Central memory CD8-positive, alpha-beta T cell (primary cell): ENCODE data around the gene SNX24.
A peak's percentile ranks its signal among the peaks of the same experiment; 100 is the strongest.

Experiments
- ATAC-seq: fragments of 150-1000 bp; cut with Tn5 transposase; replicated peaks from 2 replicates; pipeline ENCODE4 v1.10.0; 2022; ENCODE audit warnings: mild to moderate bottlenecking, moderate FRiP score, moderate number of reproducible peaks; ENCODE audit not compliant: poor library complexity, severe bottlenecking; ENCODE audit errors: extremely low read depth
- DNase-seq, 2 donors: peaks; one replicate each; pipeline ENCODE4 v3.0.0; 2021; ENCODE audit warnings: low spot score in 2 of 2
- H3K27ac Mint-ChIP-seq: one replicate; pipeline ENCODE4 v1.8.0; 2022; ENCODE audit warnings: low read depth, mild to moderate bottlenecking, moderate library complexity, mixed read lengths
- H3K27me3 Mint-ChIP-seq: one replicate; pipeline ENCODE4 v1.8.0; 2022; ENCODE audit warnings: mixed read lengths
- H3K36me3 Mint-ChIP-seq: one replicate; pipeline ENCODE4 v1.8.0; 2022; ENCODE audit warnings: mild to moderate bottlenecking, moderate library complexity, mixed read lengths; ENCODE audit not compliant: insufficient read depth
- H3K4me1 Mint-ChIP-seq: one replicate; pipeline ENCODE4 v1.8.0; 2022; ENCODE audit warnings: mixed read lengths
- H3K4me3 Mint-ChIP-seq: one replicate; pipeline ENCODE4 v1.8.0; 2022; ENCODE audit warnings: mild to moderate bottlenecking, moderate library complexity, mixed read lengths
- H3K9me3 Mint-ChIP-seq: one replicate; pipeline ENCODE4 v1.8.0; 2022; ENCODE audit warnings: mixed read lengths

The SNX24 gene

DNA sequence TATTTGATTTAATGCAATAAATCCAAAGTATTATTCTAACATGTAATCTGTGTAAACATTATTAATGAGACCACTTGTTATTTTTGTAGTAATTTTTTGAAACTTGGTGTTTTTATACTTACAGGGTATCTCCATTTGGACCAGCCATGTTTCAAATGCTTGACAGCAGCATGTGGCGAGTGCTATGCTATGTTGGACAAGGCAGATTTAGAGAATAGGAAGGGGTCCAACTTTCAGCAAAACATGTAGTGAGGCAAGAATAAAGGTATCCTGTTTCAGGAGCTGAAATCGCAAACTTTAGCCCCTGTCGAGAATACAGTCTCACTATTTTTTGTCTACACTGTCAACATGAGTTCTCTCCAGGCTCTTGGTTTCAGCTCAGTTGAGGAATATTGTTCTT lies 33.7 kb downstream of the SNX24 start:
- Mint-ChIP-seq H3K27me3 (no peaks in the 10 kb centered on the region), H3K9me3 (no peaks in the 10 kb centered on the region)

DNA sequence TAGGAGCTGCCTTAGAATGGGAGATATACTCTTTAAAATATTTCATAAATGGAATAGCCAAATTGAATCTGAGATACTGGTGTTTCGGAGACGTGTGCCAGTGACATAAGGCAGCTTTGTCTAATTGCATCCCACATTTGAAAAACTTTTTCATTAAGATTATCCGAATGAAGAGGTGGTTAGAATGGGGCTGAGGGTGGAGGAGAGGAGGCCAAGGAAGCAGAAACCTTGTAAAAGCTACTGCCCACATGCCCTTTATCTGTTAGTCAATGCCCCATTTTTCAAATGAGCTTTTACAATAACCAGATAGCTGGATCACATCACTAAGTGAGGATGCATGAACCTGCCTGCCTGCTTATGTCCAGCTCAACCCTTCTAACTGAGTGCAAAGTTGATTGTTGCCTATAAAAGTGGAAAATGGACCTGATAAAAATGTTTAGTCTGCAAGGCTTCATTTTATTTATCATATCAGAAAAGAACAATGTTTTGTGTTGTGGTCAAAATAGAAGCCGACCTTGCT lies 34.8 kb downstream of the SNX24 start:
- Mint-ChIP-seq H3K27me3 (no peaks in the 10 kb centered on the region), H3K36me3 (no peaks in the 10 kb centered on the region), H3K27ac (no peak overlapping the region), H3K9me3 (no peaks in the 10 kb centered on the region), H3K4me3 (no peak overlapping the region), H3K4me1 (peaks cover 14% of the 10 kb centered on the region)
- no peak for DNase-seq
- ATAC-seq = no peak

More for the DNA sequence above, 33.7 kb downstream of the SNX24 start:
- peaks cover 20% of the 10 kb centered on the region for H3K4me1 Mint-ChIP-seq
- H3K4me3 Mint-ChIP-seq = no peak overlapping the region
- H3K27ac Mint-ChIP-seq = no peak overlapping the region
- H3K36me3 Mint-ChIP-seq = no peaks in the 10 kb centered on the region
- DNase-seq = no peak
- no peak for ATAC-seq

DNA sequence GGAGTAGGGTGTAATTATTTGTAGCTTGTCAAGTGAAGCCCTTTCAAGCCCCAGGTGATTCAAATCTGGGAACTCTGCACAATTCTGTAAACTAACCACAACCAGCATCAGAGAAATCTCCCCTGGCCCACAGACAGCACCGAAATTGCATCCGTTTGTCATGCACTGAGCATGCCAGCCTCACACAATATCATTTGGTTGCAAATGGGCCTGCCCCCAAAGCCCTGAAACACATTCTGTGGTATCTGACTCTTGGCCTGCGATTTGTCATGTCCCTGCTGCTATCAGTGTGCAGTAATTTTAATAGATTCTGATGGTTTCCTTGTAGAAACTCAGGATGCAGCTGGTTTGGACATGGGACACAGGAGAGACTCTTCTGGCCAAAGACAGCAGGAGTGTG lies 35.3 kb downstream of the SNX24 start:
- H3K27ac Mint-ChIP-seq = no peak overlapping the region
- peaks cover 14% of the 10 kb centered on the region for H3K4me1 Mint-ChIP-seq
- DNase-seq = no peak
- no peaks in the 10 kb centered on the region for H3K36me3 Mint-ChIP-seq
- no peak for ATAC-seq
- no peaks in the 10 kb centered on the region for H3K27me3 Mint-ChIP-seq
- no peaks in the 10 kb centered on the region for H3K9me3 Mint-ChIP-seq
- no peak overlapping the region for H3K4me3 Mint-ChIP-seq

DNA sequence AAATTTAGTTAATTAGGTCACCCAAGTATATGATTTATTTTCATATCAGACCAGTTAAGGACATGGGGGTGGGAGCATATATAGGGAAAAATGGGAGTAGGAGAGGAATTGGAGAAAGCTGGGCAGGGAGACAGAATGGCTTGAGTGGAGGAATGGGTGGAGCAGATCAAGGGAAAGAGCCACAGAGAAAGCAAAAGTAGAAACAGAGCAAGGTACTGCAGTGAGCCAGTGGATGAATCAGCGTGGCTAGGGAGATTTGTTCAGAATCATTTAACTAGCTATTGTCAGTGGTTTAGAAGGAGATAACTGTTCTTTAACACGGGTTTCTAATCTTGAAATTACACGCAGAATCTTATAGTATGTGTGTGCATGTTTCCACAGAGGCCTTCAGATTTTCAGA lies 37.4 kb downstream of the SNX24 start:
- no peak overlapping the region for H3K27ac Mint-ChIP-seq
- H3K4me1 Mint-ChIP-seq = no peaks in the 10 kb centered on the region
- no peak for DNase-seq
- ATAC-seq = no peak
- no peaks in the 10 kb centered on the region for H3K36me3 Mint-ChIP-seq
- H3K27me3 Mint-ChIP-seq = no peaks in the 10 kb centered on the region
- H3K9me3 Mint-ChIP-seq = no peaks in the 10 kb centered on the region
- H3K4me3 Mint-ChIP-seq = no peak overlapping the region

DNA sequence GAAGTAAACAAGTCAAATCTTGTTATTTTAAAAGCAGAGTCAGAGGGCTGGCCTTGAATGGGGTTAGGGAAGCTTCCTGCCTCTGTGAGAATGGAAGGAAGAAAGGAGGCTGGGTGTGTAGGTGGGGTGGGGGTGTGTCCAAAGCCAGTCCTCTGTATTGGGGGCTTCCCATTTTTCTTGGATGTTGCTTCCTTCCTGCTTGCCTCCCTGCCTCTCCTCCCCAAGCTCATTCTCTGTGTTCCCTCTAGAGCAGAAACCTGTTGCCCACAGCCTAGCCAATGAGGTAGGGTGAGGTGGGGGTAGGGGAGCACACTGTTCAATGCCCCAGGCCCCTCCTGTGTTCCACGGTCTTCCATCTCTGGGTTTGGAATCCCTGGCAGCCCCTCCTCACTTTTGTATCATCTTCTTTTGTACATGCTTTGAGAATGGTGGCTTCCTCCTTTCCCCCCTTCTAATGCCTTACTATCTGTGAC lies 39.7 kb downstream of the SNX24 start:
- no peaks in the 10 kb centered on the region for H3K27me3 Mint-ChIP-seq
- H3K4me3 Mint-ChIP-seq = no peak overlapping the region
- H3K36me3 Mint-ChIP-seq = no peaks in the 10 kb centered on the region
- no peak for ATAC-seq
- no peak overlapping the region for H3K27ac Mint-ChIP-seq
- no peaks in the 10 kb centered on the region for H3K9me3 Mint-ChIP-seq
- H3K4me1 Mint-ChIP-seq = no peaks in the 10 kb centered on the region
- no peak for DNase-seq

DNA sequence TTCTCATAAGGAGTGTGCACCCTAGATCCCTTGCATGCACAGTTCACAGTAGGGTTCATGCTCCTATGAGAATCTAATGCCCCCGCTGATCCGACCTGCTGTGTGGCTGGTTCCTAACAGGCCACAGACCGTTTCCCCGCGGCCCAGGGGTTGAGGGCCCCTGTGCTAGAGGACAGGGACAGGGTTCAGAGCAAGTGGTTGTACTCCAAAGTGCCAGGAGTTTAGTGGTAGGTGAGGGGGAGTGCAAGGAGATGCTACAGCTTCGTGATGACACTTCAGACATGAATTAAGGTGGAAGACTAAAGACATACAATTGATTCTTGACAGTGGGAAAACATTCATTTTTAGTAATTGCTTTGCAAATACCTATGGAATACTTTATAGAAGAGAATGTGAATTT lies 40.5 kb downstream of the SNX24 start:
- Mint-ChIP-seq H3K4me3 (no peak overlapping the region), H3K36me3 (no peaks in the 10 kb centered on the region), H3K27ac (no peak overlapping the region), H3K9me3 (no peaks in the 10 kb centered on the region), H3K27me3 (no peaks in the 10 kb centered on the region), H3K4me1 (no peaks in the 10 kb centered on the region)
- ATAC-seq (no peak), DNase-seq (no peak)

DNA sequence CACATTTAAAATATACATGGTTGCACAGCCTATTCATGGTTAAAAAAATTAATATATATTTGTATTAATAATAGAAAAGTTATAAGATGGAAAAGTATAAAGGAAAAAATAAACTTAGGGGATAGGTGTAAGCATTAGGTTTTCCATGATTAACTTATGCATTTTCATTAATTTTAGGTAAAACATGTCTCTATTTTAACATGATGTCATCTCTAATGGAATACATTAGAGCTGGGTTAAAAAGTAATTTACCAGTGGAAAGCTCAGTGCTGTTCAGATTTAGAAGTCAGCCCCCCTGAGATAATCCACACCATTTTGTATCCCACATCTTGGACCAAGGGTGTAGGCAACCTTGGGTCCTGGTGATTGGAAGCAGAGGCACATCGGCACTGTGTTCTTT lies 49.7 kb downstream of the SNX24 start:
- Mint-ChIP-seq H3K27me3 (no peaks in the 10 kb centered on the region), H3K36me3 (no peaks in the 10 kb centered on the region)

DNA sequence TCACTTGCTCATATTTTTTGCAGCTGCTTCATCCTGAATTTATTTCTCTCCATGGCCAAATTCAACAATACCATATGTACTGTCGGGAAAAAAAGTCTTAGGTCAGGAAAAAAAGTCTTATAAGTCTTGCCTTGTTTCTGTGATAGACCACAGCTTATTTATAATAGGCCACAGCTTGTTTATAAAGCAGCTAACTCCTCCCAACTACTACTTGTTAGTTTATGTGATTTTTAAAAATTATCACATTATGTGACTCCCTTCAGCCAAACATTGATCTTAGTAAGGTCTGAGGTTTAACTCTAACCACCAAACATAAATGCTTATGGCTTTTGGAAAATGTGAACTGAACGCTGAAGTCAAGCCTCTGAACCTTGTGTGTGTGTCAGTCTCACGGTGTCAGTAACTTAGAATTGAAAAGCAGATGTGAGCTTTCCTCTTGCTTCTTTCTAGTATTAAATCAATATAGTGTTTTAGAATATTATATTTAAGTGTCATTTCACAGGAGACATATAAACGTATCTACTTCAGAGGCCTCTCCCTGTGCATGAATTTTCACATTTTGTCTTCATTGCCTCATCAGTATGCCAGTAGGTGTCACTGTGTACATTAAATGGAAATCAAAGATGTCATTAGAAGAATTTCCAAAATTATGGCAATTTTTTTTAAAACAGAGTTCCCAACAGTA lies 51.3 kb downstream of the SNX24 start:
- no peaks in the 10 kb centered on the region for H3K9me3 Mint-ChIP-seq
- H3K27ac Mint-ChIP-seq = no peak overlapping the region
- peaks cover 5% of the 10 kb centered on the region for H3K4me1 Mint-ChIP-seq
- no peaks in the 10 kb centered on the region for H3K27me3 Mint-ChIP-seq
- DNase-seq (no peak), ATAC-seq (no peak)
- no peak overlapping the region for H3K4me3 Mint-ChIP-seq
- no peaks in the 10 kb centered on the region for H3K36me3 Mint-ChIP-seq

More for the DNA sequence above, 49.7 kb downstream of the SNX24 start:
- Mint-ChIP-seq H3K4me1 (no peaks in the 10 kb centered on the region), H3K9me3 (no peaks in the 10 kb centered on the region), H3K4me3 (no peak overlapping the region), H3K27ac (no peak overlapping the region)
- no peak for ATAC-seq
- no peak for DNase-seq

DNA sequence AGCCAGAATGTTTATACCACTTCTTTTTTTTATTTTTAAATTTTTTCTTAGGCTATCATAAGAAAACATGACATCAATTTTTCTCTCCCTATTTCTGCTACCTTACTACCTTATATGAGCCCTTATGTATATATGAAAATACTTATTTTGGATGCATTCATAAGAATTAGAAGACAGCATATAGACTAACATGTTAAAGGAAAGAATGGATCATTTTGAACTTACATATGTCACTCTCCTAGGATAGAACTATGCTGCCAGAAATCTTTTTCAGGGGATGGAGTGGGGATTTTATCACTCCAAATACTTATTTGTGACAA lies 51.8 kb downstream of the SNX24 start:
- H3K27me3 Mint-ChIP-seq = no peaks in the 10 kb centered on the region
- H3K27ac Mint-ChIP-seq = no peak overlapping the region
- no peaks in the 10 kb centered on the region for H3K36me3 Mint-ChIP-seq
- H3K4me1 Mint-ChIP-seq = peaks cover 10% of the 10 kb centered on the region
- H3K9me3 Mint-ChIP-seq = no peaks in the 10 kb centered on the region
- H3K4me3 Mint-ChIP-seq = no peak overlapping the region
- DNase-seq (no peak), ATAC-seq (no peak)

DNA sequence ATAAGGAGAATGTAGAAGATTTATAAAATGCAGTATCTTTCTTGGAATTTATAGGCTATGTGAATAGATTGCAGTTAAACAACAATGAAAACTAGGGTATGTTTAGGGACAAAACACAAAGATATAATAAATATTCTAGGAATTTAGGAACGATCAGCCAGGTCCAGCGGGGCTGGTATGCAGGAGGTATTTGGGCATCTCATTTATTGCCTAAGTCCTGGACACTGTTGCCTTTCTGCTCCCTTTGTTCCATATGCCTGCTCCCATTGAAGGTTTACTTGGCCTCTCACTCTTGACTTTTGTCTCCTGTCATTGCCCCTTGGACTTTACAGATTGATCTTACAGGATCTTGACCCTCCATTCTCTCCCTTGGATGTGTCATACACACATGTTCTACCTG lies 55.9 kb downstream of the SNX24 start:
- DNase-seq (no peak), ATAC-seq (no peak)
- H3K4me1 Mint-ChIP-seq = peaks cover 23% of the 10 kb centered on the region
- no peaks in the 10 kb centered on the region for H3K36me3 Mint-ChIP-seq
- H3K4me3 Mint-ChIP-seq = no peak overlapping the region
- H3K27ac Mint-ChIP-seq = no peak overlapping the region
- H3K9me3 Mint-ChIP-seq = no peaks in the 10 kb centered on the region
- H3K27me3 Mint-ChIP-seq = no peaks in the 10 kb centered on the region

DNA sequence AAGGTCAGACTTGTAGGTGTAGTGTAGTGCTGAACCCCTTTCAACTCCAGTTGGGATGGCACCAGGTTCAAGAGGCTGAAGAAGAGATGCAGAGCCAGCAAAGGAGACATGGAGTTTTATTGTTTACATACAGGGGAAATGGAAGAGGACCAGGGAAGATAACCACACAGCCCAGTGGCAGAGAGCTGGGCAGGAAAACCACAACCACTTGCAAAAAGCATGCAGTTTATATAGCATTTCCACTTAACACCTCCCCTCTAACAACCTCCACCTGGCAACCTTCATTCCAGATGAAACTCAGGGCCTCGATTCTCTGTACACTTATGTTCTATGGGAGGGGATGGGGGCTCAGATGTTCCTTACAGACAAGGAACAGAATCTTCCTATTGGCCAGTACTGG lies 56.9 kb downstream of the SNX24 start:
- H3K4me1 Mint-ChIP-seq = peaks cover 23% of the 10 kb centered on the region
- no peak overlapping the region for H3K4me3 Mint-ChIP-seq
- H3K36me3 Mint-ChIP-seq = no peaks in the 10 kb centered on the region
- DNase-seq (no peak), ATAC-seq (peak; percentile 60)
- H3K27me3 Mint-ChIP-seq = no peaks in the 10 kb centered on the region
- no peaks in the 10 kb centered on the region for H3K9me3 Mint-ChIP-seq
- no peak overlapping the region for H3K27ac Mint-ChIP-seq

DNA sequence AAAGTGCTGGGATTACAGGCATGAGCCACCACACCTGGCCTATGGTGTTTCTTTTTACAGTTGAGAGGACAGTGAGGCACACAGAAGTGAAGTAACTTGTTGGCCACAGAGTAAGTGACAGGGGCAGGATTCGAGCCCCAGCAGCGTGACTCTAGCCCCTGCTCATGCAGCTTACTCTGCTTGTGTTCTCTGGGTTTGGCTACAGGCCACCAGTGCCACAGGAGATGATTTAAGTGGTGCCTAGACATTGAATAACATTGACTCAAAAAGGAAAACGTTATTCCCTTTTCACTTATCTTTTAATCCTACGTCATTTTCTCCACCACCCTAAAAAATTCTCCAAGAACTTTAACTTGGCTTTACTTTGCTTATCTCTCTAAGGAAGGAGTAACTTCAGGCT lies 61.4 kb downstream of the SNX24 start:
- Mint-ChIP-seq H3K36me3 (no peaks in the 10 kb centered on the region), H3K27me3 (no peaks in the 10 kb centered on the region), H3K4me1 (peaks cover 18% of the 10 kb centered on the region), H3K9me3 (no peaks in the 10 kb centered on the region), H3K27ac (no peak overlapping the region), H3K4me3 (no peak overlapping the region)
- ATAC-seq (no peak), DNase-seq (no peak)

DNA sequence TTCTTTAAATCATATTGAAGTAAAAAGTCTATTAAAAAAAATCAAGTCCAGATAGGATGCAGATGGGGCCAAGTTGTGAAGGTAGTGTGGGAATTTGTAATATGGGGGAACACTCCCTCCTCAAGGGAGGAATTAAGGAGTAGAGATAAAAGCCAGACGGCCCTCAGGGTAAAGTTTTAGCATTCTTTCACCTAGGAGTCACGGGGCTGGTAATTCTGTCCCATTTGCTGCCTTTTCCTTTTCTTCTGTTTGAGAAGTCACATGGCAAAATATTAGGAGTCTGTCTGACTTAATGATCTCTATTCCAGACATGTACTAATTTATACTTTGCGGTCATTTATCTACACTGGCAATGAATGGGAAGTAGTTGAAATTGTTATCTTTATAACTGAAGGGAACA lies 61.9 kb downstream of the SNX24 start:
- DNase-seq = no peak
- Mint-ChIP-seq H3K4me1 (peaks cover 13% of the 10 kb centered on the region), H3K4me3 (no peak overlapping the region), H3K9me3 (no peaks in the 10 kb centered on the region), H3K27me3 (no peaks in the 10 kb centered on the region), H3K36me3 (no peaks in the 10 kb centered on the region), H3K27ac (no peak overlapping the region)
- no peak for ATAC-seq
